Activated effector memory CD4-positive, alpha-beta T cell treated with Interleukin-2 at 50 U/mL for 16 hours (primary cell): ENCODE data around the gene NFATC2IP.
A peak's percentile ranks its signal among the peaks of the same experiment; 100 is the strongest.
"Not testable (repeated sequence)": the region's sequence is repeated elsewhere in the genome, so short reads cannot be mapped to it uniquely, and the experiment has no call there.

ENCODE experiments used
- DNase-seq: peaks from one replicate; pipeline ENCODE4 v3.0.0-alpha.2; 2020

Gene NFATC2IP

GRCh38 chr16:28950648-28951409 is at the start of gene NFATC2IP:
TSS of gene NFATC2IP (plus strand) at chr16:28950937. CDS start at chr16:28951012, 75 bp downstream.
- DNase-seq: peak; percentile 99

DNA sequence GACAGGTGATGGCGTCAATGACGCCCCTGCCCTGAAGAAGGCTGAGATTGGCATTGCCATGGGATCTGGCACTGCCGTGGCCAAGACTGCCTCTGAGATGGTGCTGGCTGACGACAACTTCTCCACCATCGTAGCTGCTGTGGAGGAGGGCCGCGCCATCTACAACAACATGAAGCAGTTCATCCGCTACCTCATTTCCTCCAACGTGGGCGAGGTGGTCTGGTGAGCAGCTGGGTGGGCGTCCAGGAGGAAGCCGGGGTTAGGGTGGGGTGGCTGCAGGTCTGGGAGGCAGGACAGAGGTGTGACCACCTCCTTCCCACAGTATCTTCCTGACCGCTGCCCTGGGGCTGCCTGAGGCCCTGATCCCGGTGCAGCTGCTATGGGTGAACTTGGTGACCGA is 48.9 kb upstream of the NFATC2IP start:
- DNase-seq: no peak

GRCh38 chr16:28902909-28903308 is 47.8 kb upstream of the NFATC2IP start:
- DNase-seq: no peak

GRCh38 chr16:28903344-28904042 is 47.2 kb upstream of the NFATC2IP start:
- no peak for DNase-seq

GRCh38 chr16:28904363-28904762 is 46.4 kb upstream of the NFATC2IP start:
- DNase-seq: no peak

- DNase-seq: no peak
These were observed 45.9 kb upstream of the NFATC2IP start for GRCh38 chr16:28904828-28905227.

DNA sequence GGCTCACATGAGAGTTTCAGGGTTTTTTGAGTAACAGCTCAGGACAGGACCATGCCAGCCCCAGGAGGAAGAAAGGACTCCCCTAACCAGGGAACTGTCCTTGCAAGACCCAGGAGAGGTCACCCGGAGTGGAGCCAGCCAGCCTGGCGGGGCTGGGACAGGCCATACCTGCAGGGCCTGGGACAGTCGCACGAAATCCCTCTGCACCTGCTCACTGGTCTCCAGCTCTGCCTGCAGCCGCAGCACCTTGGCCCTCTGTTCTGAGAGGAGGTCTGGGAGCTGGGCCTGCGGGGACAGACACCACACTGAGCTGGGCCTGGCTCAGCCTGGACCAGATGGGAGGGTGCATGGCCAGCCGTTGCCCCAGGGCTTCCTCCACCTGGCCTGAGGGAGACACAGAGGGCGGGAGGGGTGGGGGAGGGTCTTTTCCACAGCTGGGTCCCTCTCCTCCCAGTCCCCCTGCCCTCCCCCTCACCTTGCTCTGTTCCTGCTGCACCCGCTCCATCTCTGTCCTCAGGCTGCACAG is 45.4 kb upstream of the NFATC2IP start:
- DNase-seq: no peak

- no peak for DNase-seq
These were observed 44.9 kb upstream of the NFATC2IP start for GRCh38 chr16:28905800-28906372.

DNA sequence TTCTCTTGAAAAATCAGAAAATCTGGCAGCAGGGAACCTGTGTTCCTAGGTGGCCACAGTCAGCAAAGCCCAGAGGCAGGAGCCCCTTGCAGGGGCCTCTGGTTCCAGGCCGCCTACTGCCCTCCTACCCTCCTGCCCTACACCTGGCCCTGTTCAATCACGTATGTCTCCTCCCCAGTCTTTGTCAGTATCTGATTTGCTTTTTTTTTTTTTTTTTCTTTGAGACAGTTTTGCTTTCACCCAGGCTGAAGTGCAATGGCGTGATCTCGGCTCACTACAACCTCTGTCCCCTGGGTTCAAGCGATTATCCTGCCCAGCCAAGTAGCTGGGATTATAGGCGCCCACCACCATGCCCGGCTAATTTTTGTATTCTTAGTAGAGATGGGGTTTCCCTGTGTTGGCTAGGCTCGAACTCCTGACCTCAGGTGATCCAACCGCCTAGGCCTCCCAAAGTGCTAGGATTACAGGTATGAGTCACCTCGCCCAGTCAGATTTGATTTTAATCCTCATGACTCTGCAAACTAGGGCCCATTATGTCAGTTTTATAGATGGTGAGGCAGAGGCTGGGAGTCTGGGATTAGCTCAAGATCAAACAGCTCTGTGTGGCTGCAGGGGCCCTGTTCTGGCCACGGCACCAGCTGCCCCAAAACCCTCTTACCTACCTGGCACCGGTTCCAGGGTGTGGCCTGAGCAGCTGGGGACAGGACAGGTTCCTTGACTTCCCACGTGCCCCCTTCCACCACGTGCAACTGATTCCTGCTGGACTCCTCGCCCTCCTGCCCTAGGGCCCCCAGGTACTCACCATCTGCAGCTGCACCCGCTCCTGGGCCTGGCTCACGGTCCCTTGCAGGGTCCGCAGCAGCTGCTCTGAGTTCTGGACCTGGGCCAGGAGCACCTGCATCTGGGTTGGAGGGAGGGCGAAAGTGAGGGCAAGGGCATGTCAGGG is 40.4 kb upstream of the NFATC2IP start:
- DNase-seq: no peak

GRCh38 chr16:28912558-28912957 is 38.2 kb upstream of the NFATC2IP start:
- no peak for DNase-seq

GRCh38 chr16:28913946-28914724 is 36.6 kb upstream of the NFATC2IP start:
- DNase-seq: no peak

DNA sequence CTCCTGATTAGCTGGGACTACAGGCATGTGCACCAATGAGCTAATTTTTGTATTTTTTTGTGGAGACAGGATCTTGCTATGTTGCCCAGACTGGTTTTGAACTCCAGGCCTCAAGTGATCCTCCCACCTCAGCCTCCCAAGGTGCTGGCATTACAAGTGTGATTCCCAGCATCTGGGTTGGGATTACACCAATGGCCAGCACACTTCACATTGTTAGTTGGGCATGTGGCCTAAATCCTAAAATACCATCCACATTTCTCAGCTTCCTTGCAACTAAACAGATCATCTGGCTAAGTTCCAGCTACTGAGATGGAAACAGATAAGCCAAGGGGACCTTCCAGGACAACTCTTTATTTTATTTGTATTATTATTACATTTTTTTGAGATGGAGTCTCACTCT is 35.6 kb upstream of the NFATC2IP start:
- no peak for DNase-seq

GRCh38 chr16:28917095-28917494 is 33.6 kb upstream of the NFATC2IP start:
- no peak for DNase-seq

GRCh38 chr16:28918698-28919097 is 32.0 kb upstream of the NFATC2IP start:
- DNase-seq: no peak

DNA sequence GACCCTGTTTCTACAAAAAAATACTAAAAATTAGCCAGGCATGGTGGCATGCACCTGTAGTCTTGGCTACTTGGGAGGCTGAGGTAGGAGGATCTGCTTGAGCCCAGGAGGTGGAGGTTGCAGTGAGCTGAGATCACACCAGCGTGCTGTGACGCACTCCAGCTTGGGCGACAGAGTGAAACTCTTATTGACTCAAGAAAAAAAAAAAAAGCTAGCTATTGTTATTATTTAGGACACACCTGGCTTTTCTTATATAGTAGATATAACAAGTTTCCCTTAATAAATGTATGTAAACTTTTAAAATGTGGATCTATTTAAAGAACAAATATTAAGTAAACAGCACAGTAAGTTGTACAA is 27.5 kb upstream of the NFATC2IP start:
- no peak for DNase-seq

DNA sequence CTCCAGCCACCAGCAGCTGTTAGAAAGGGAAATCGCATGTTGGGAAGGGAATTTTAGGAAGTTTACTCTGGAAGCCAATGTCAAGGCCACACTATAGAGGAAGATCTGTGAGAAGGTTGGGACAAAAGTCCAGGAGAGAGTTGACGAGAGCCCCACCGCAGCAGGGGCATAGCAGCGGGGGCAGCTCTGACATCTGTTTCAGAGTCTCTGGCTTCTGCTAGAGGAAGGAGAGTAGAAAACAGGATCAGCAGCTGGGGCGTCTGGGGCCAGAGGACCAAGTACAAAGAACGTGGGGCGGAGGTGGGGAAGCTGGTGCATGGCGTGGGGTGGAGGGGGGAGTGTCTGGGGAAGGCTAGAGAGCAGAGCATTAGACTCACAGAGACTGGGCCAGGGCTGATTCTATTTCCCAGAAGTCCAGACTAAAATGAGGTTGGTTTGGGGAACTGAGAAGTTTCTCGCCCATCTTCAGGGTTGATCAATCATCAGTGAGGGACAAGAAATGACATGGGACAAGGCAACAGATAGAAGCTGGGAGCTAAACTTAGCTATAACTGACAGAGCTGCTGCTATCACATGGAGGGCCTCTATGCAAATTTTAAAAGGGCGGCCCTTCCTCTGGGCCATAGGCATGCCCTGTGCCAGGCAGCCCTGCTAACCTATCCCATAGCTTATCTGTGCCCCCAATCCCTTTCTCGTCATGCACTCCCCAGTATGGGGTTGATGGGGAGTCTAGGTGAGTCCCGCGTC is 26.9 kb upstream of the NFATC2IP start:
- no peak for DNase-seq

DNA sequence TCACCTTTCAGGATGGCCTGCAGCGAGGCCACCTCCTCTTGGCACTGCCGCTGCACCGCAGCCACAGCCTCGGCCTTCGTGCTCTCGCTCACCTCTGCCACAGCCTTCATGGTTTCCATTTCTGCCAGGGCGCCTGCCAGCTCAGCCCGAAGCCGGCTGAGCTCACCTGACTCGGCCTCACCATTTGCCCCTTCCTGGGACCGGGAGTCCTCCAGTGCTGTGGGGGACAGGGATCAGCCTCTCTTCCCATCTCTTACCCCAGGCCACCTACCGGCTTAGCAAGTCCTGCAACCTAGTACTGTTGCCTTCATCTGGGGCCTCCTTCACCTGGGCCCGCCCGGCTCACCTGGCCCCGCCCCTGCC is 26.4 kb upstream of the NFATC2IP start:
- no peak for DNase-seq

- DNase-seq: peak; percentile 91
These were observed 25.9 kb upstream of the NFATC2IP start, which contains the start of gene RABEP2 for GRCh38 chr16:28924762-28925385. TSS of gene RABEP2 (minus strand) at chr16:28925238. CDS start at chr16:28925163, 75 bp downstream.

DNA sequence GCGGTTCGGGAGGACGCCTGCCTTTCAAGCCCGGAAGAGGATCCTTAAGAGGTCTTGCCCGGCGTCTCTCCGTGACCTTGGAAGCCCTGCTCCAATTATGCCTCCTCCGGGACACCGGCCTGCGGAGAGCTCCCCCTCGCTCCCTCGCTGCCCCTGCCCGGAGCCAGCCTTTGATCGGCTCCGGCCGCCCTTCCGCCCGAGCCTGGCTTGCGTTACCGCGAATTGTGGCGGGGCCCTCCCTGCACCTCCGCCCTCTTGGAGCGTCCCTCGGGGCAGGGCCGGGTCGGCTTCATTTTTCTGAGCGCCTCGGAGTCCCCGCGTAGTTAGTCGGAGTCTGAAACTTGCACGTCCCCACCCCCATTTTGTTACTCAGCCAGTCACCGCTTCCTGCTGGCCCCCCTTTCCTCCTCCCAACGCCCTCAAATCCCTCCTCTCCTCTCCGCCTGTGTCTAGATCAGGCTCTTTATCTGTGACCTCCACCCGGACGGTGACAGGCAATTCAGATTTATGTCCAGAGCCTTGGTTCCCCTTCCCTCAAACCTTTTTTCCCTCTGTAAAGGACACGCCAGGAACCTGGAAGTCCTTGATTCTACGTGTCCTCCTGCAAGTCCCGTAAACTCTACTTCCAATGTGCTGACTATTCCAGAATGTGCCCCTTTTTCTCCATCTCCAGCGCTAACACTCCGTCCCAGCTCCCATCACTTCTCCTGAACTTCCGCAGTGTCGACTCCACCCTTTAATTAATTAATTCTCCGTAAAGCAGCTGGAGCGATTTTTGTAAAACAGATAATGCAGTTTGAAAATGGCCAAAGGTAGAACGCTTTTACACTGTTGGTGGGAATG is 25.1 kb upstream of the NFATC2IP start:
- peak; percentile 72 for DNase-seq

DNA sequence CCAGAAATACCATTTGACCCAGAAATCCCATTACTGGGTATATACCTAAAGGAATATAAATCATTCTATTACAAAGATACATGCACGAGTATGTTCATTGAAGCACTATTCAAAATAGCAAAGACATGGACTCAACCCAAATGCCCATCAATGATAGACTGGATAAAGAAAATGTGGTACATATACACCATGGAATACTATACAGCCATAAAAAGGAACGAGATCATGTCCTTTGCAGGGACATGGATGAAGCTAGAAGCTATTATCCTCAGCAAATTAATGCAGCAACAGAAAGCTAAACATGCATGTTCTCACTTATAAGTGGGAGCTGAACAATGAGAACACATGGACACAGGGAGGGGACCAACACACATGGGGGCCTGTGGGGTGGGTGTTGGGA is 24.5 kb upstream of the NFATC2IP start:
- DNase-seq: not testable (repeated sequence)
